GM19025 (cell line): ENCODE results near the gene NFXL1.

Experiments
- ATAC-seq: cut with Tn5 transposase; IDR thresholded peaks from one replicate; pipeline ENCODE4 v1.9.1; 2021; ENCODE audit warnings: mild to moderate bottlenecking, low read depth, moderate library complexity; ENCODE audit not compliant: unreplicated experiment

NFXL1 gene

DNA sequence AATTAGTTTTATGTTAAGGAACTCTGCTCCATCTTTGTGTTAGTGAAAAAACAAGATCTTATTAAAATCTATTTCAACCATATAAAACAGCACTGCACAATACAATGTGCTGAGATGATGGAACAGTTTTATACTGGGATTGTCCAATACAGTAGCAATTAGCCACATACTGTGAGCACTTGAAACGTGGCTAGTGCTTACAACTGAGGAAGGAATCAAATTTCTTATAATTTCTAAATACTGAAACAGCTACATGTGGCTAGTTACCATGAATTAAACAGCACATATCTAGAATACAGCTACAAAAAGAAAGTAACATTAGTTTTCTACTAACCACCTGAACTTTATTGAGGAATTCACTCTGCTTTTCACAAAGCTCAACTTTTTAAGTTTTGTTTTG lies 14.7 kb downstream of the NFXL1 start:
- no peak for ATAC-seq

DNA sequence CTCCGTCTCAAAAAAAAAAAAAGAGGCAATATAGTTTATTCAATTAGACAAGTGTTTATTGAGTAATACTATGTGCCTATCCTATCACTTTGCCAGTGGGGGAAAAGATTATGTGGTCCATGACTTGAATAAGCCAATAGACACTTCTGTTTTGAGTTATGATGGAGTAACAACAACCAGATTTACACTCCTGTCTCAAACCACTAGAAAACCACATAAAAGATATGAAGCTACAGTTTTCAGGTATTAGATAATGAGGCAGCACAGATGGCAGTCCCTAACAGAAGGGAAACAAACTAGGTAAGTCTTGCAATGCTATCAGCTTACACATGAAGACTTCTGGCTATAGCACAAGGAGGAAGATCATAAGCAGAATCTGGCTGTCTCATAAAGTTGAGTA lies 22.5 kb downstream of the NFXL1 start:
- ATAC-seq = no peak

GRCh38 chr4:47882228-47882627 lies 32.2 kb downstream of the NFXL1 start:
- ATAC-seq = no peak

DNA sequence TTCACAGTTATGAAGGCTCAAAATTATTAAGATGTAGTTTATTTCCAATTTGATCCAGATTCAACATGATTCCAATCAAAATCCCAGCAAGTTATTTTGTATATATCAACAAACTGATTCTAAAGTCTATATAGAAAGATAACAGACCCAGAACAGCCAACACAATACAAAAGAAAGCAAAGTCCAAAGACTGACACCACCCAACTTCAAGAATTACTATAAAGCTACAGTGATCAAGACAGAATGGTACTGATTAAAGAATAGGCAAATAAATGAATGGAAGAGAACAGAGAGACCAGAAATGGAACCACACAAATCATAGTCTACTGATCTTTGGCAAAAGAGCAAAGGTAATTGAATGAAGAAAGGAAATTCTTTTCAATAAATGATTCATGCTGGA lies 34.9 kb downstream of the NFXL1 start:
- no peak for ATAC-seq

DNA sequence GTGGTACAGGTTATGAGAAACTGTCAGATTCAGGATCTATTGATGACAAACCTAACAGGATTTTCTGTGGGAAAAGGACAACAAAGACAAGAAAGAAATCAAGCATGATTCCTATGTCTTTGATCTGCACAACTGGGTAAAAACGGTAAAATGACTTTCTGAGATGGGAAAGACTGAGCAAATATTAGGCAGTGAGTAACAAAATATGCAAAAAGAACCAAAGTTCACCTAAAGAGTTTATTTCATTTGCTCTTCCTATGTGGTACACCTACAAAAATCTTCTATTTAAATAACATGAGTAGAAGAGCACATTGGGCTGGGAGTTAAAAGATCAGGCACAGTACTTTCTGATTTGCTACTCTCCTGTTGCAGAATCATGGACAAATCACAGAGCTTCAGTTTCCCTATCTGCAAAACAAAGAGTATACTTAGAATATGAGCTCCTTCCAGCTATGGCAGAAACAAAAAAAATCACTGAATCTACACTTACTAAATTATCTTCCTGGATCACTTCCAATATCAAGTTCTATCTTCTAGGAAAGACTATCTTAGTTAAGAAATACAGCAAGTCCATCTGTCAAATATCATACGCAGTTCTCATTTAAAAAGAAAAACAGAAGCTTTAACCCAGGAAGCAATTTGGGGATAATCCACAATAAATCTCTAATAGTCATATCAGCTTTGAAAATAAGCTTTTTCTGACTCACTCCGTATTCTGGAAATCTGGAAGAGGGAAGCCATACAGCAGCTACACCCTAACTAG lies 37.4 kb downstream of the NFXL1 start:
- no peak for ATAC-seq

GRCh38 chr4:47876310-47876709 lies 38.1 kb downstream of the NFXL1 start:
- no peak for ATAC-seq

DNA sequence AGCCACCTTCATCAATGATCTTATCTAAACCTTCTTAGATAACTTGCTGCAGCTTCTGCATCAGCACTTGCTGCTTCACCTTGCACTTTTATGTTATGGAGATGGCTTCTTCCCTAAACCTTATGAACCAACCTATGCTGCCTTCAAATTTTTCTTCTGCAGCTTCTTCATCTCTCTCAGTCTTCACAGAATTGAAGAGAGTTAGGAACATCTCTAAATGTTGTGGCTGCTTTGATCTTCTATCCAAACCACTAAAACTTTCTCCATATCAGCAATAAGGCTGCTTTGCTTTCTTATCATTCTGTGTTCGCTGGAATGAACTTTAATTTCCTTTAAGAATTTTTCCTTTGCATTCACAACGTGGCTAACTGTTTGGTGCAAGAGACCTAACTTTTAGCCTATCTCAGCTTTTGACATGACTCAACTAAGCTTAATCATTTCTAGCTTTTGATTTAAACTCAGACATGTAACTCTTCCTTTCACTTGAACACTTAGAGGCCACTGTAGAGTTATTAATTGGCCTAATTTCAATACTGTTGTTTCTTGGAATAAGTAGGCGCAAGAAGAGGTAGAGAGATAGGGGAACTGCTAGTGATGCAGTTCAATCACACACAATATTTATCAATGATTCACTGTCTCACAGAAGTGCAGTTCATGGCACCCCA lies 40.4 kb downstream of the NFXL1 start:
- no peak for ATAC-seq

GRCh38 chr4:47863486-47863885 lies 50.9 kb downstream of the NFXL1 start:
- ATAC-seq = no peak

DNA sequence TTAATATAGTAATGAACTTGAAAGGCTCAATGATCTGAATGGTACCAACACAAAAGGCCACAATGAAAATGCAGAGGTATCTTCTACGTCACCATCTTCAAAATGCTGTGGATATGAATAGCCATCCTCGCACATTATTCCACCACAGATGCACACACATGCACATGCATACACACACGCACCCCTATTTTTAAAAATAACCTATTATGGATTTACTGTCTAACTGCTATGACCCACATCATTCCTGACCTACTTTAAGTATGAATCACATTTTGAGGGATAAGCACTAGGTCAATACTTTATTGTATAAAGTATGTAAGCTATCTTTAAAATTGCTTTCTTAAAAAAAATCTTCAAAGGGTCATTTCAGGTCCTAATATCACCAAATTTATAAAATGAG lies 52.1 kb downstream of the NFXL1 start:
- ATAC-seq = no peak

DNA sequence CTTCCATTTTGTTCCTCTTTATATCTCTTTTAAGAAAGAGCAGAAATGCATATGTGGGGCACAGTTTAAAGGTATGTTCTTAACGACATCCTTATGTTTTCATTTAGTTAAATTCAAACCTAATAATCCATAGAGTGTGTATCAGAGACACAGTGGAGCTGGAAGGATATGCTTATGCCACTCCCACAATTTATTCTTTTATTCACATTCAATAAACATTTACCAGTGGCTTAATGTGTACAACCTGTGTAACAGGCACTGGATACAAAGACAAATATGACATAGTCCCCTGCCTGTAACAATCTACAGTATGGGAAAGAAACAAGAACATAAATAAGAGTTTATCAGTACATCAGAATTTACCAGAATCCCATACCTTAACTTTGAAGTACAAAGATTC lies 54.1 kb downstream of the NFXL1 start:
- no peak for ATAC-seq

DNA sequence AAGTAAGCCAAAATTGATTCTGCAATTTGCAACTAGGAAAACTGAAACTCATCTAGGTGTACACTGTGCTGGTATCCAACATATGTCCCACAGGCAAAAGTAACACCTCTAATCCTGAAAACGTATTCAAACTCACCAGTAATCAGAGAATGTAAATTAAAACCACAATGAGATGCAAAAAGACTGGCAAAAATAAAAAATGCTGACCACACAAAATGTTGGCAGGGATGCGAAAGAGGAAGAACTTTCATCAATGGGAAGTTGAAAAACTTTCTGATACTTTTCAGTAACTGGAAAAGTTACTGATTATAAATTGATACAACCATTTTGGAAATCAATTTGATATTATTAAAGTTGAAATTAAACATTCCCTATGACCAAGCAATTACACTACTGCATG lies 56.4 kb downstream of the NFXL1 start:
- no peak for ATAC-seq

GRCh38 chr4:47856713-47857112 lies 57.7 kb downstream of the NFXL1 start:
- no peak for ATAC-seq

DNA sequence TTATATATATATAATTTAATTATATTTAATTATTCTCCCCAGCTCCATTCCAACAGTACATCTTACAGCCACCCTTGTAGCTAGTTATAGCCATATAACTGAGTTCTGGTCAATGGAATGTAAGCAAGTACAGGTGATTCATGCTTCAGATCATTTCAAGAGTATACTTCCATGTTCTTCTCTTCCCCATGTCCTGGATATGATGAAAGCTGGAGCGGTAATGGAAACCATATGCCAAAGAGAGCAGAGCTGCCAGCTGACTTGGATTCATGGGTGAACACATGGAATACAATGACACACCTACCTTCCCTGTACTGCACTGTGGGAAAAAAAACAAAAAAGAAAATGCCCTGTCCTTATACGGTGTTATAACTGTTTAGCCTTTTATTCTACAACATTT lies 59.0 kb downstream of the NFXL1 start:
- no peak for ATAC-seq

GRCh38 chr4:47852136-47852535 lies 62.2 kb downstream of the NFXL1 start:
- ATAC-seq = no peak

GRCh38 chr4:47849466-47849865 lies 64.9 kb downstream of the NFXL1 start:
- no peak for ATAC-seq

GRCh38 chr4:47848041-47848440 lies 66.3 kb downstream of the NFXL1 start:
- ATAC-seq = no peak

- no peak for ATAC-seq
These were observed 71.4 kb downstream of the NFXL1 start for GRCh38 chr4:47842985-47843384.

DNA sequence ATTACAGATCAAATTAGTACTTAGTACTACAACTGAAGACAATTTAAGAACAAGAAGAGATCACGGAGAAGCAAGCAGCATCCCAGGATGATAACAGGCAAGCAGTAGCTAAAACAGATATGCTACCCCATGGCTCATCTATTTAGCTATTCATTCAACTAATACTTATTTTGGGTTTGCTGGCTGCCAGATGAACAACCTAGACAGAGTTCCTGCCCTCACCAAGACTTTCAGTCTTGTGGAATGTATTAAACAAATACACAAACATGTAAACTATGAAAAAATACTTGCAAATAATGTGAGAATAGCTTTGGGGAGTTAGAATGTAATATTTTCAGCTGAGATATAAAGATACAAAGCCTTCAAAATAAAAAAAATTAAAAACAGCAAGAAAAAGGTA lies 74.1 kb downstream of the NFXL1 start:
- no peak for ATAC-seq

DNA sequence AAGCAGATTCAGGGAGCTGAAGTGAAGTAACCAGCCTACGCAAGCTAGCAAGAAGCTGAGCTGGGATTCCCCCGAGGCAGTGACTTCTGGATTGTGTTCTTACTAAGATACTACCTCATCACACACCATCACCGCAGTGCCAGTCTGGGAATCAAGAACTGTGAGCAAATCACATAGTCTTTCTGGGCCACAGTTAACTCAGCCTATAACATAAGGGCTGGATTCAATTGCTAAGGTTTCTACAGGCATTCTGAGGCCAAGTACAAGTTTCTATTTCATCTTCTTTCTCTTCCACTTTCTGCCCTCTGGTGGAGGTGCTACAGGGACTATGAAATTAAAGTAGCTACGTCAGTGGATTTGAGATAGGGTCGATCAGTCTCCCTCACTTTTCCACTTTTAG lies 75.1 kb downstream of the NFXL1 start:
- peak; percentile 56 for ATAC-seq

GRCh38 chr4:47838445-47838844 lies 75.9 kb downstream of the NFXL1 start:
- ATAC-seq = no peak

DNA sequence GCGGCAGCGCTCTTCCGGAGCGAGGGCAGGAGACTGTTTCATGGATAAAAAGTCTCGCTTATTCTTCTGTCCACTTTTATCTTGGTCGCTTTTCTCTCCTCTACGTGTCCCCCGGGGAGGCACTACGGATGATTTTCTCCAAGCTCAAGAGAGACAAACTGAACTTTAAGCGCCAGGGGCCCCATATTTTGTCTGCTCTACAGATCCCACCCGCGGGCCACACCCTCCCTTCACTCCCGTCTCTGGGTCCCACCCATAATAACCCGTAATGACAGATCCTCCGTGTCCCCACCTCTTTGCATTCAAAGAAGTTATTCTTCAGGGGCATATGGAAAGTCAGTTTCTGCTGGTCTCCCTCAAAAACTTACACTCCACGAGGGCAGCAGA lies 76.5 kb downstream of the NFXL1 start, which contains the start of gene CORIN:
Gene CORIN, minus strand, starts transcription at position 160 of the 387 bp plus-strand sequence. Its CDS starts 118 bp downstream, at position 42.
- no peak for ATAC-seq
